Hematopoietic multipotent progenitor cell treated with erythropoietin and hydrocortisone succinate and interleukin-3 and kit ligand, for 4 days (in vitro differentiated cells): ENCODE measurements around the gene POLDIP3.
"Not testable (repeated sequence)": the region's sequence is repeated elsewhere in the genome, so short reads cannot be mapped to it uniquely, and the experiment has no call there.

Source experiments
- DNase-seq: peaks from one replicate; pipeline ENCODE4 v3.0.0-alpha.2; 2015

Gene POLDIP3

DNA sequence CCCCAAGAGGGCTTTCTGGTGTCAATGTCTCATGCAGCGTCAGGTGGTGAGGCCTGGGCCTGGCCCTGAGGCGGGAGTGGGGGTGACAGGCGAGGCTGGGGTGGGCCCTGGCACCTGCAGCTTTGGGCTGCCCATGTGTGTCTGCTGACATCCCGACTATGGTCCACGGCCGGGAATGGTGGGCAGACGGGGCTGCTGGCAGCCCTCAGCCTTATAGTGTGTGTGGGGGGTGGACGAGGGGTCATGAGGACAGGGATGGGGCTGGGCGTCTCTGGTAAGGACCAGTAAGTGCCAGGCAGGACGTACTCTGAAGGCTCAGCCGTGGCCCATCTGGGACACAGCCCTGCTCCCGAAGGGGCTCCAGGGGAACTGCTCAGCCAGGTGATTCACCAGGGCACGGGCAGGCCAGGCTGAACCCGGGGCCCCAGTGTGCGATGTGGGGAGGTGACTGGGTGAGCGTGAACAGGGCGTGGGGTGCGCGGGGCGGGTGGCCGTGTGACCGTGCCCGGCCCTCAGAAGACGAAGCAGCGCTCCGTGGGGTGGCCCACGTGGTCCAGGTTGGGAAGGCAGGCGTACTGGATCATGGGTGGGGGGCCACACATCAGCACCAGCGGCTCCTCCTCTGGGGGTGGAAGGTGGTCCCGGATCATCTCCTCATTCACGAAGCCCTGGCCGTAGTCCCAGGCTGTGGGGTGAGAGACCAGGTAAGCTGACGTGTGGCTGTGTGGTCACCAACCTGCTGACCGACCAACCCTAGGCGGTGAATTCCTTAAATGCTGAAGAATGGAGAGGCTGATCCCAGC, 4.8 kb upstream of the POLDIP3 start:
- DNase-seq = no peak

DNA sequence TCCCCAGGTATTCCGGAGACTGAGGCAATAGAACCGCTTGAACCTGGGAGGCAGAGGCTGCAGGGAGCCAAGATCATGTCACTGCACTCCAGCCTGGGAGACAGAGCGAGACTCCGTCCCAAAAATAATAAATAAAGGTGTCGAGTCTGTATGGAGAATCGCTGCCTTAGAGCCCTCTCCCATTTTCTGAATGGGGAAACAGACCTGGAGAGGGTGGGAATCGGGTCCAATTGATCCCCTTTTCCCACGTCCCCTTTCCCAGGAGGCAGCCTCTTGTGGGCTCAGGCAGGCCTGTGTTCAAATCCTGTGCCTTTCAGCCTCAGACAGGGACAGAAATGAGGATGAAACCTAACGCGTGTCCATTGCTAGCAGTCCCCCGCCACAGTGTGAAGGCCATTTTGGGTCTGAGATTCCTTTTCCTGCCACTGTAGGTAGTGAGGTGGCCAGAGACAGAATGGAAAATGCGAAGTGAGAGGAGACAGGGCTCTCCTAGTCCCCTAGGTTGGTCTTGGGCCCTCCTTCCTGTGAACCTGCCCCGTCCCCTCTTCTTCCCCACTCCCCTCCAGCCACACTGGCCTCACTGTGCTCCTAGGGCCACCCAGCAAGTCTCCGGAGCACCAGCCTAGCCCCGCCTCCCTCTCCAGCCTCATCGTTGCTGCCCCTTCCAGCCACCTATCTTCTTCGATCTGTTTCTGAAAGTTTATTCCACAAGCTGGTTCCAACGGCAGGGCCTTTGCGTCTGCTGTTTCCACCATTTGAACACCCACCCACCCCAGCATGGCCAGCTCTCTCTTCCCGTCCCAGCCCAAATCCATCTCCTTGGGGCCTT, 2.7 kb upstream of the POLDIP3 start:
- no peak for DNase-seq

DNA sequence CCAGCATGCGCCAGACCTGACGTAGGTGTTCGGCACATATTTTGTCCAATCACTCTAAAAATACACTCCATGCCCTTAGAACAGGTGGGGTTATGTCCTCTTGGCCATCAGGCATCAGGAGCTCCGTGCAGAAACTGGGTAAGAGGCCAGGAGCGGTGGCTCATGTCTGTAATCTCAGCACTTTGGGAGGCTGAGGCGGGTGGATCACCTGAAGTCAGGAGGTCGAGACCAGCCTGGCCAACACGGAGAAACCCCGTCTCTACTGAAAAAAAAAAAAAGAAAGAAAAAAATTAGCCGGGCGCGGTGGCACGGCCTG, 1.1 kb upstream of the POLDIP3 start:
- not testable (repeated sequence) for DNase-seq

DNA sequence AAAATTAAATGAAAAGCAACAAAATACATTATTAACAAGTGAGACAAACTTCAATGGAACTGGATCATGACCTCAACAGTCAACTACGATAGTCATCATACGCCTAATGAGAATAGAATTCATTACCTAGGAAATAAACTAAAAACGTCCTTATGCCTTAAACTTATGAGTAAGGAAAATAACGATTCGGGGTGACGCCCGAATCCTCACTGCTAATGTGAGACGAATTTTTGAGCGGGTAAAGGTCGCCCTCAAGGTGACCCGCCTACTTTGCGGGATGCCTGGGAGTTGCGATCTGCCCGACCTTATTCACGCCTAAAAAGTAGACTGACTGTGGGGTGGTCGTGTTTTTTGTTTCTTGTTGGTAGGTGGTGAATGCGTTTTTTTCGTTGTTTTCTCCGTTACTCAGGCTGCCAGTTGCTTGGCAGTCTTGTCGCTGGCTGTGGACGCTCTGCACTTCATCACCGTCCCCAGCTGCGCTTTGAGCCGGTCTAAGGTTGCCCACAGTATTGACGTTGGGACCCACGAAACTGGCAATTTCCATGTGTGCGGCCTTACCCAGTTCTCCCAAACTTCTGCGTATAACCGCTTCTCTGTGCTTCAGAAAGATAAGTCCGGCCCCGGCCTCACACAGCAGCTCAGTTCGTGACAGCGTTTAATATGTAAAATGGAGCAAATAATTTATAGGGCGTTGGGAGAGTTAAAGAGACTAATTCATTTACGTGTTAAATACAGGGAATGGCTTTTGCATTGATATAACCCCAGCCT, 593 bp upstream of the POLDIP3 start:
- peak; percentile 99 for DNase-seq

DNA sequence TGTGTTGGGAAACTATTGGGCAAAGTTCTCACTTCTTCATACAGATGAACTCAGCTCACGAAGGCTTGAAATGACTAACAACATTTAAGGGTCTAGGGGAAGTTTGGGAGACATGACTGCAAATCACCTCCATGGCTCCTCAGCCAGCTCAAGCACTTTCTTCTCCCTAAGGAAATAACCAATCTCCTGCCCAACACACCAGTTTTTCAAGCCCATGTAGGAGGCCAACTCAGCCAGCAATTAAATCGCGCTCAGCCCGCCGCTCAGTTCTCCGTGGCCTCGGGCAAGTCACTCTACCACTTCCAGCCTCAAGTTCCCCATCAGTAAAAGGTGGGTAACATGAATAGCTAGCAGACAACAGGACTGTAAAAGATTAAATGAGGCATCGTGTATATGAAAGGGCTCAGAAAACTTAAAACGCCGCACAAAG, 796 bp downstream of the POLDIP3 start:
- peak; percentile 44 for DNase-seq

DNA sequence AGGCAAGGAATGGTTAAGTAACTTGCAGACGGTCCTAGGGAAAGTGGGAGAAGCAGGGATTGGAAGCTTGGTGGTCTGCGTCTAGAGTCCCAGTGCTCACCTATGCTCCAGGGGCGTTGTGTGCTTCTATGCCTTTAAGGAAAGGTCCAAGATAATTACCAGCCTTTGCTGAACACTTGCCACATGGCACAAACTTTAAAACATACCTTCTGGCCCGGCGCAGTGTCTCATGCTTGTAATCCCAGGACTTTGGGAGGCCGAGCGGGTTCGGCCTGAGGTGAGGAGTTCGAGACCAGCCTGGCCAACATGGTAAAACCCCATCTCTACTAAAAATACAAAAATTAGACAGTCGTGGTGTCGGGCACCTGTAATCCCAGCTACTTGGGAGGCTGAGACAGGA, 2.3 kb downstream of the POLDIP3 start:
- no peak for DNase-seq

DNA sequence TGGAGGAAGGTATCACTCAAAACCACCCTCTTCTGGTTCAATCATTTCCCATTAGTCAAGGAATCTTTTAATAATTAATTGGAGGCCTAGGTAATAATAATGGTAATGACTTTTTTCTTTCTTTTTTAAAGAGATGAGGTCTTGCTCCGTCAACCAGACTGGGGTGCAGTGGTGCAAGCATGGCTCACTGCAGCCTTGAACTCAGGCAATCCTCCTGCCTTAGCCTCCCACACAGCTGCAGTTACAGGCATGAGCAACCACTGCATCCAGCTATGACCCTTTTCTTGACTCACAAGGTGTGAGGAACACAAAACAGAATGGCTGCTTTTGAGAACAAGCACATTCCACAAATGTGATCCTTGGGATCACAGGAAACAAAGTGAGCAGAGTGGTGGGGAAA, 3.6 kb downstream of the POLDIP3 start:
- no peak for DNase-seq

DNA sequence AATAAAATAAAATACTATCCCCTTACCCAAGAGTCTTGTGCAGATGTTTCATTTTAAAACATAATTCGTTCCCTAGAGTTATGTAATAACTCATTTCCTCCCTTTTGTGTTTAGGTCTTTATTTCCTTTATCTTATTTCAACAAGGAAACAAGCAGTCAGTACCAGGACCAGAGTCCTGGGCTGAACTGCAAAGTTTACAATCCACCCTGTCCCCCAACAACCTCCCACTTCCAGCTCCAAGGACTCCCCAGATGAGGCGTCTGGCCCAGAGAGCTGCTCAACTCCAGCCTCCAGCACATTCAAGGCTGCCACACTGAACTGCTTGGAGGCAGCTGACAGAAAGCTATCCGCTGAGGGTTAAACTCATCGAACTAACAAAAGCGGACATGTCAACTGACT, 4.5 kb downstream of the POLDIP3 start:
- DNase-seq = peak; percentile 23

DNA sequence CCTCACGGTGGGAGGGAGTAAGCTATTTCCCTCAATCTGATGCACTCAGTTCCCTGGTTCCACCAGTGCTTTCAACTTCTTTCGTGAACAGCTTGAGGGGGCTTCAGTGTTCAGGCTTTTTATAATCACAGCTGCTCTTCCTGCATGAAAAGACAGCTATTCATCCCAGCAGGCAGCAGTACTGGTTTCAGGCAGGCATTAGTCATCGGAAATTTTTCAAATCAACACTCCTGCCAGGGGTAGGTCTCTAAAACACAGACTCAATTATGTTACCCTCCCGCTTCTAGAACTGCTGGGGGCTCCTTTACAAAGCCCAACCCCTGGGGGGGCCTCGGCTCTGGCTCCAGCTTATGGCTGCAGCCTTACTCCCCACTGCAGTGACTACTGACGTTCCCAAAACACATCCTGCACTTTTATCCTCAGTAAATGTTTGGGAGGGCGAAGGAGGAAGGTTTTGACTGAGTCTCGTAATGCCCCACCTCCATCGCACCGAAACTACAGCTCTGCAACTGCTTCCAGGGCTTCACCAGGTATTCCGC, 5.8 kb downstream of the POLDIP3 start:
- no peak for DNase-seq

DNA sequence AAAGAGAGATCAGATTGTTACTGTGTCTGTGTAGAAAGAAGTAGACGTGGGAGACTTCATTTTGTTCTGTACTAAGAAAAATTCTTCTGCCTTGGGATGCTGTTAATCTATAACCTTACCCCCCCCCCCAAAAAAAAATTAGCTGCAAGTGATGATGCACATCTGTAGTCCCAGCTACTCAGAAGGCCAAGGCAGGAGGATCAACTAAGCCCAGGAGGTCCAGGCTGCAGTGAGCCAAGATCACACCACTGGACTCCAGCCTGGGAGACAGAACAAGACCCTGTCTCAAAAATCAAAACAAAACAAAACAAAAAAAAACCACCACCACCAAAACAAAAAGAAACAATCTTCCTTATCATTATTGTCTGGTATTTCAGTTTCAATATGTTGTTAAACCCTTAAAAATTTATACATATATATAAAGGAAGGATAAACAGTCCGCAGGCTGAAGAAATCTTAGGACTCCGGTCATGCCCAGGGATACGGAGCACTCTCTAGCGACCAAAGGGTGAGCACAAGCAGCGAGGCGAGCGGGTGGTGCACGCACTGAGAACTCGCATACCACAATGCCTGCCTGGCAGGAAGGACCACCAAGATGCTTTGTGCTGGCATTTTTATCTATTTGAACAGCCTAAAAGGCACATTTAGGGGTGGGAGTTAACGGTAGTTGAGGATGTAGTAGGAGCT, 6.4 kb downstream of the POLDIP3 start:
- no peak for DNase-seq

DNA sequence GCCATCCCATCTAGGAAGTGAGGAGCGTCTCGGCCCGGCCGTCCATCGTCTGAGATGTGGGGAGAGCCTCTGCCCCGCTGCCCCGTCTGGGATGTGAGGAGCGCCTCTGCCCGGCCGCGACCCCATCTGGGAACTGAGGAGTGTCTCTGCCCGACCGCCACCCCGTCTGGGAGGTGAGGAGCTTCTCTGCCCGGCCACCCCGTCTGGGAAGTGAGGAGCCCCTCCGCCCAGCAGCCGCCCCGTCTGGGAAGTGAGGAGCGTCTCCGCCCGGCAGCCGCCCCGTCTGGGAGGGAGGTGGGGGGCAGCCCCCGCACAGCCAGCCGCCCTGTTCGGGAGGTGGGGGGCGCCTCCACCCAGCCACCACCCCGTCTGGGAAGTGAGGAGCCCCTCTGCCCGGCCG, 7.0 kb downstream of the POLDIP3 start:
- DNase-seq = not testable (repeated sequence)

DNA sequence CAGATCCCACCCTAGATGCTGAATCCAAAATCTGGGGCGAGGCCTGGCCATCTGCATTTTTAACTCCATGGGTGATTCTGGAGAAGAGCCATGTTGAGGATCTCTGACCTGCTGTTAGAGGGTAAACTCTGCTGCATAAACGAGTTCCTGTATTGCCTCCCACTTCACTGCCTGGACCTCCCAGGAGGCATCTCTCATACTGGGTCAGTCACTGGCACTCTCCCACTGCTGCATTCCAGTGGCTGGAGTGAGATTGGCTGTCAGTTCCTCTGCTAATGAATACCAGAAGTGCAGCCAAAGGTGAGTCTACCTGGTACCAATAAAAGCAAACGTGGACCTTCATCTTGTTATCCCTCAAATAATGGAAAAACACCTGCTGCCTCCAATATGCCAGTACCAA, 10.3 kb downstream of the POLDIP3 start:
- DNase-seq = no peak

DNA sequence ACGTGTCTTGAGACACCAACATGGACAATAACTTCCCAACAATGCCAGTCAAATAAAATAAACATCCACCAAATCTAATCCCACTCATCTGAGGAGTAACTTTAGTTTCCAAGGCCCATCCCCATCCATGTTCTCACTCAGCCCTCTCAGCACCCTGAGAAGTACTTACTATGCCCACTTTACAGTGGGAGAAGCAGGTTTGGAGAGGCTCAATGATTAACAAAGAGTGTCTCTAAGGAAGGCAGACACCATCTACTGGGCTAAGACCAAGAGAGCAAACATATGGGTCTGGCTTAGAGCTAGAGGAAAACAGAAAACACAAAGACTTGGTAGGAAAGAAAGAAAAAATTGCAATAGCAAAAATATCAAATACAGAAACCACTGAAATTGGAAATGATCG, 11.3 kb downstream of the POLDIP3 start:
- DNase-seq = no peak

DNA sequence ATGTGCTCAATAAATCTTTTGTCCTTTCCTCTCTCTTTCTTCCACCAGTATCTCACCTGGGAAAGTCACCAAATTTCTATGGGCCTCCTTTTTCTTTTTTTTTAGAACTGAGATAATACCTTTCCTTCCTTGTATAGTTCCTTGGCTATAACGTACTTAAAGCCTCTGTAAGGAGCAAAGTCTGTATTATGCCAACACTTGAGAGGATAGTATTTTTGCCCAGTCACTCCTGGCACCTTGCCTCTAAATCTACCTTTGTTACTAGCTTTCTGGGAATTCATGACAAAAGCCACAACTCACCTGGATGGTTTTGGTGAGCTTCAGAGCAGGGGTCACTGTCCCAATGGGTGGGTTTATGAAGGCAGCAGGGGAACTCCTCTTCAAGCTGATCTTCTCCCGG, 12.2 kb downstream of the POLDIP3 start:
- DNase-seq = no peak

DNA sequence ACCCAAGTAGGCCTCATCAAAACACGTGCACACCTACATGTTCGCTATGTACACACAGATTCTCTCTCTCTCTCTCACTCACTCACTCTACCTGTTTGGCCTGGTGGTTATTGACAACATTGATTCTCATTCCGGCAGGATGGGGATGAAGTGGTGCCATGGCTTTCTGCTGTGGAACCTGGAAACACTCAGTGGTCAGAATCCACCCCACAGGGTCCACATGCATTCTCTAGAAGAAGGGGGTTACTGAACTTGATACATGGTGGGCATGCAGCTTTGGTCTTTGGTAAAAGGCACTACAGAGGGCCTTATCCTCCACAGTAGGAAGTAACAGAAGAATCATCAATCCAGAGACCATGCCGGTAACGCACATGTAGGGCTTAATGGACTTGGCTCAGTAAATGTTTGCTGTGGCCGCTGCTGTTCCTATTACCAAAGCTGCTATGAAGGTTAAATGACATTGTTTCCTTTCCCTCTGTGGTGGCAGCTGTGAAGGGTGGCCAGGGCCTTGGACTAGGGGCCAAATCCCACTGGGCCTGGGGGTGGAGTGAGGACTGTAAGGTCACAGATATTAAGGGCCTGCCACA, 12.7 kb downstream of the POLDIP3 start:
- no peak for DNase-seq

DNA sequence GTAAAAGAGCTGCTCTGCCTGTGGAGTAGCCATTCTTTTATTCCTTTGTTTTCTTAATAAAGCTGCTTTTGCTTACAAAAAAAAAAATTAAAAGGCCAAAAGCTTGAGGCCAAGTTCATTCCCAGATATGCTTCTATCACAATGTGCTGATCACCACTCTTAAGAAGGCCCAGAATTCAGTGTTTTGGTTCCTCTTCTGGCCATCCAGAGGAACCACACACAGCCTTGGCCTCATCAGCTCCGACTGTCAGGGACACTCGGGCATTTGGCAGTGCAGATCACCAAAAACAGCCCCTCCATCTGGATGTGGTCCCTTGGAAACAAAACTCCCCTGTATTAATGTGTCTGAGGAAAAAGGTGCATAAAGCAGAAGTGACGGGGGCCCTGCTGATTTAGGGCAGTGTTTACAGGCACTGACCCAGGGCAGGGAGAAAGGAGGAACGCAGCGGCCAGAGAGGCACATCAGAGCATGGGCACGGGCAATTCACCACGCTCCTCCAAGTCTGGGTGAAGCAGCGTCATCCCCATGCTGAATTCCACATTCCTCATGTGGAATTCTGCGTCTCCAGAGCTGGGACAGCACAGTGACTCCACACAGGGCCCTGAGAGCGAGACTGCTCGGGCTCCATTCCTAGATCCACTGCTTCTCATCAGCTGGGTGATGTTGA, 17.7 kb downstream of the POLDIP3 start:
- no peak for DNase-seq

DNA sequence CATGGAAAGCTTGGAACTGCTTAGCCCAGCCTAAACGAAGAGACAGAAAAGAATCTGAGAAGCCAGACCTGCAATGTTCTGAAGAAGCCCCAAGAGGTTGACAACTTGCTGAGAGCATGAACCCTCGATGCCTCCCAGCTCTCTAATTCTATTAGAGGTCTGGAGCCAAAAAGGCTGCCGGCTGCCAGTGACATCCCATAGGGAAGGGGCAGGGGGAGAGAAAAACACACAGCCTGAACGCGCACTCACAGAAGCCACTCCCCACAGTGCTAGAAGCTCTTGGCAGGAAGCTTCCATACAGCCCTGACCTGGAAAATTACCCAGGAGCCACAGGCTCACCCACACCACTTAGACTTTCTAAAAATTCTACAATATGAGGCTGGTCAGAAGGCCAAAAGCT, 18.3 kb downstream of the POLDIP3 start:
- no peak for DNase-seq

DNA sequence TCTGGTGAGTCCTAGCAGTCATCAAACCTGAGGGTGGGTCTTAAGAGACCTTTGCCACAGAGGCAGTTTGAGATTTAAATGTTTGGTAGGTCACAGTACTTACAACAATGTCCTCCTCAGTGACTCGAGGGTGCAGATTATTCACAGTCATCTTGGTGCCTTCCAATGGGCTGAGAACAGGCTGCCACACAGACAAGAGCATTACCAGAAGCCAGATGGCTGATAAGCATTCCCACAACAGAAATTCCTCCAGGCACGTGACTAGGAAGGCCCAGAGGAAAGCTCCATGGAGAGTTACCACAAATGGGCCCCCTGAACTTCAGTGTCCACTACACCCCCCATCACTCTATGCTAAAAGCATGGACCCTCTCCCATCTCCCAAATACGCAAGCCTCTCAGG, 19.2 kb downstream of the POLDIP3 start:
- DNase-seq = no peak

DNA sequence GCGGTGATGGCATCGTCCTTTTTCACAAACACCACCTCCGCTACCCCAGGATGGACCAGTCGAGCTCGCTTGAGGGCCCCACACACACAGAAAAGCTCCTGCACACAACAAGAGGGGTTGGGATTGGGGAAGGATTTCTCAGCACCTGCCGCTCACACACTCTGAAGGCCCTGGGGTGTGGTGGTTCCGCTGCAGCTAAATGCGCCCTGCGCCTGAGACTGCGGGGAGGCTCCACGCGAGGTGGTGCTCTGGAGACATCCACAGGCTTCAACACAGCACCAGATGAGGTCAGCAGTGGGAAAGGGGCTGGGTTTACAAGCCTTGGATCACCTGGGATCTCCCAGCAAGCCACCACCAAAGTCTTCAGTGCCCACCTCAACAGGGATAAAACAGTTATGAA, 22.7 kb downstream of the POLDIP3 start:
- no peak for DNase-seq

DNA sequence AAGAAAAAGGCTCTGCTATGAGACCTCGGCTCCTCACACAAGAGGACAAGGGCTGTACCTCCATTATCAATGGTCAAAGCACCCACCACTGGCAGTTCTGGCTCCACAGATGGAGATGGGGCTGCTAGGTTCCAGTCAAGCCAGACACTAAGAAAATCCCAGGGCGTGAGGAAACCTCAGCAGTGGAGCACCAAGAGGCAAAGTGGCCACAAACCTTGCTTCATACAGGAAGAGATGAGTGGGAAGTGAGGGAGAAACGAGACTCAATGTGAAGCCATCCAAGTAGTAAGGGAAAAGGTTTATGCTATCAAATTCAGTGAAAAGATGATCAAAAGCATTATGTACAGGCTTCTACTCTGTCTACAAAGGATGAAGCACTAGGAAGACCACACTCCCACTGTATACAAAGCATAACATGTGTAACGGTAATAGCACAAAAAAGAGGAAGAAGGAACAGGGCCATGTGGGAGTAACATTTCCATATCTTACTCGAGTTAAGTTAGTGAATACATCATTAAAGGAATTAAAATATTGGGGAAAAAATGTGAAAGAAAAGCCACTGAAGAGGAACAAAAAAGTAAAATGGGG, 27.0 kb downstream of the POLDIP3 start:
- no peak for DNase-seq

DNA sequence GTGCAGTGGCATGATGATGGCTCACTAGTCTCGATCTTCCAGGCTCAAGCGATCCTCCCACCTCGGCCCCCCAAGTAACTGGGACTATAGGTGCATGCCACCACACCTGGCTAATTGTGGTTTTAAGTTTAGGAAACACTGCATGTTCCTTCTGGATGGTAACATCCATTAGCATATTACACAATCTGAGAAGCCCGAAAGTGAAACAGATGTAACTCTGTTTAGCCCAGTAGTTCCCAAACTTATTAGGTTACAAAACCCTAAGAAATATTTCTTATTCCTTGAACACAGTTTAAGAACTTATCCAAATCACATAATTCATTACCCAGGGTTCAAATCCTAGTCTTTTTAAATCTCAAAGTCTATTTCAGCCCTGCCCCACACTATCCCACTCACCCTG, 28.3 kb downstream of the POLDIP3 start:
- no peak for DNase-seq
